ENCODE measurements around the gene TMOD1. TPM values are rescaled to one million over a fixed set of nuclear protein-coding genes. Genes with fewer than 3 reads are reported as not detected.

The TMOD1 gene
- total and polyA plus RNA-seq, 2 of the 13 experiments (the other 11 are each of a cell fraction or from before 2014, with no cell fraction given), result 0.04 to 0.07 TPM

DNA sequence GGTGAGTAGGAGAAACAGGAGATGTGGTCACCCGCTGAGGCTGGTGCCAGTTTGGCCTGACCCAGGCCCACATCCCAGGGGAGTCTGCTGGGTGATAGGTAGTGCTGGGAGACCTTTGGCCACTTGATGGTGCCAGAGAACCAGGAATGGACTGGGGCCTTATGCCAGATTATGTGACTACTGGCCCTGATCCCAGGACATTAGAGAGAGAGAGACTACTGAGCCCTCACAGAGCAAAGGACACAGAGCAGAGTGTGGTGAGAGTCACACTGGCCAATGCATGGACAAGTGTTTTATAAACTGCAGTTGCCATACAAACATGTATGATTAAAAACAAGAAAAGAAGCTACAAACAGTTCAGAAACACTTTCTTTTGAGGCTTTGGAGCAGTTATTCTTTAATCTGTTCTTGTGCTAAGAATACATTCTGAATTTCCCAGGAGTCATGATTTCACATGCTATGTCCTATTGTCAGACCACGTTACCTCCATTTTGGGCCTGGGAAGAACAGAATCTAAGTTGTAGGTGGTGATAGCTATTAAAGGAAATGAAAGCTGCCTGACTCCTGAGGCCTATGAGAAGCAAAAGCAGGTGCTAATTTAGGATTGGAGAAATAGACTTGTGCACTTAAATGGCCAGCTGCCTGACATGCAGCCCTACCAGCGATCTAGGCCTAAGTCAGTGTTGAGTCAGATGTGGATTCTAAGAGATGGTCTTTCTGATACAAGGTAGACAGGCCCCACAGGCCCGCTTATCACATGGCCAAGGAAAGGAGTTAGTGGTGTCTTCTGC is 32.6 kb upstream of the TMOD1 start (continued):
- TF ChIP-seq ZNF83 (CRISPR knock-in tag; IDR thresholded peaks at IDR 0.05; ENCODE audit: borderline replicate concordance) (no peak), RFX5 (IDR thresholded peaks at IDR 0.05; ENCODE audit: low read depth, low read length) (no peak), HIVEP1 (CRISPR knock-in tag; IDR thresholded peaks at IDR 0.05) (no peak), RBM39 (IDR thresholded peaks at IDR 0.05; ENCODE audit: low read depth, low read length, poor library complexity, severe bottlenecking) (no peak), ZFAT (CRISPR knock-in tag; conservative IDR thresholded peaks at IDR 0.05) (no peak), RARA (CRISPR knock-in tag; IDR thresholded peaks at IDR 0.05) (no peak), POGZ (CRISPR knock-in tag; IDR thresholded peaks at IDR 0.05) (no peak), ZNF160 (CRISPR knock-in tag; IDR thresholded peaks at IDR 0.05) (no peak), CEBPB (IDR thresholded peaks at IDR 0.05; ENCODE audit: borderline replicate concordance, low read depth, low read length) (no peak), ZFP37 (CRISPR knock-in tag; IDR thresholded peaks at IDR 0.05; ENCODE audit: borderline replicate concordance) (no peak), PHF21A (CRISPR knock-in tag; IDR thresholded peaks at IDR 0.05) (no peak), ELF1 (CRISPR knock-in tag; IDR thresholded peaks at IDR 0.05) (no peak), SNAPC2 (CRISPR knock-in tag; IDR thresholded peaks at IDR 0.05) (no peak), KDM5B (CRISPR knock-in tag; IDR thresholded peaks at IDR 0.05; ENCODE audit: borderline replicate concordance) (no peak)
- TF ChIP-seq, protein P1, sequence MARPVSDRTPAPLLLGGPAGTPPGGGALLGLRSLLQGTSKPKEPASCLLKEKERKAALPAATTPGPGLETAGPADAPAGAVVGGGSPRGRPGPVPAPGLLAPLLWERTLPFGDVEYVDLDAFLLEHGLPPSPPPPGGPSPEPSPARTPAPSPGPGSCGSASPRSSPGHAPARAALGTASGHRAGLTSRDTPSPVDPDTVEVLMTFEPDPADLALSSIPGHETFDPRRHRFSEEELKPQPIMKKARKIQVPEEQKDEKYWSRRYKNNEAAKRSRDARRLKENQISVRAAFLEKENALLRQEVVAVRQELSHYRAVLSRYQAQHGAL (CRISPR knock-in tag; IDR thresholded peaks at IDR 0.05; ENCODE audit: not compliant biosample characterization), result no peak
- TF ChIP-seq, protein P2, sequence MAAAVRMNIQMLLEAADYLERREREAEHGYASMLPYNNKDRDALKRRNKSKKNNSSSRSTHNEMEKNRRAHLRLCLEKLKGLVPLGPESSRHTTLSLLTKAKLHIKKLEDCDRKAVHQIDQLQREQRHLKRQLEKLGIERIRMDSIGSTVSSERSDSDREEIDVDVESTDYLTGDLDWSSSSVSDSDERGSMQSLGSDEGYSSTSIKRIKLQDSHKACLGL (CRISPR knock-in tag; IDR thresholded peaks at IDR 0.05), result no peak
- TF ChIP-seq, protein P3, sequence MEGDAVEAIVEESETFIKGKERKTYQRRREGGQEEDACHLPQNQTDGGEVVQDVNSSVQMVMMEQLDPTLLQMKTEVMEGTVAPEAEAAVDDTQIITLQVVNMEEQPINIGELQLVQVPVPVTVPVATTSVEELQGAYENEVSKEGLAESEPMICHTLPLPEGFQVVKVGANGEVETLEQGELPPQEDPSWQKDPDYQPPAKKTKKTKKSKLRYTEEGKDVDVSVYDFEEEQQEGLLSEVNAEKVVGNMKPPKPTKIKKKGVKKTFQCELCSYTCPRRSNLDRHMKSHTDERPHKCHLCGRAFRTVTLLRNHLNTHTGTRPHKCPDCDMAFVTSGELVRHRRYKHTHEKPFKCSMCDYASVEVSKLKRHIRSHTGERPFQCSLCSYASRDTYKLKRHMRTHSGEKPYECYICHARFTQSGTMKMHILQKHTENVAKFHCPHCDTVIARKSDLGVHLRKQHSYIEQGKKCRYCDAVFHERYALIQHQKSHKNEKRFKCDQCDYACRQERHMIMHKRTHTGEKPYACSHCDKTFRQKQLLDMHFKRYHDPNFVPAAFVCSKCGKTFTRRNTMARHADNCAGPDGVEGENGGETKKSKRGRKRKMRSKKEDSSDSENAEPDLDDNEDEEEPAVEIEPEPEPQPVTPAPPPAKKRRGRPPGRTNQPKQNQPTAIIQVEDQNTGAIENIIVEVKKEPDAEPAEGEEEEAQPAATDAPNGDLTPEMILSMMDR (CRISPR knock-in tag; IDR thresholded peaks at IDR 0.05), result peak; percentile 95
- TF ChIP-seq, protein P4, sequence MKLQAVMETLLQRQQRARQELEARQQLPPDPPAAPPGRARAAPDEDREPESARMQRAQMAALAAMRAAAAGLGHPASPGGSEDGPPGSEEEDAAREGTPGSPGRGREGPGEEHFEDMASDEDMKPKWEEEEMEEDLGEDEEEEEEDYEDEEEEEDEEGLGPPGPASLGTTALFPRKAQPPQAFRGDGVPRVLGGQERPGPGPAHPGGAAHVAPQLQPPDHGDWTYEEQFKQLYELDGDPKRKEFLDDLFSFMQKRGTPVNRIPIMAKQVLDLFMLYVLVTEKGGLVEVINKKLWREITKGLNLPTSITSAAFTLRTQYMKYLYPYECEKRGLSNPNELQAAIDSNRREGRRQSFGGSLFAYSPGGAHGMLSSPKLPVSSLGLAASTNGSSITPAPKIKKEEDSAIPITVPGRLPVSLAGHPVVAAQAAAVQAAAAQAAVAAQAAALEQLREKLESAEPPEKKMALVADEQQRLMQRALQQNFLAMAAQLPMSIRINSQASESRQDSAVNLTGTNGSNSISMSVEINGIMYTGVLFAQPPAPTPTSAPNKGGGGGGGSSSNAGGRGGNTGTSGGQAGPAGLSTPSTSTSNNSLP (IDR thresholded peaks at IDR 0.05; ENCODE audit: low read depth, low read length), result peak; percentile 27; the same call in 1 of the 2 replicates
- TF ChIP-seq, protein P5, sequence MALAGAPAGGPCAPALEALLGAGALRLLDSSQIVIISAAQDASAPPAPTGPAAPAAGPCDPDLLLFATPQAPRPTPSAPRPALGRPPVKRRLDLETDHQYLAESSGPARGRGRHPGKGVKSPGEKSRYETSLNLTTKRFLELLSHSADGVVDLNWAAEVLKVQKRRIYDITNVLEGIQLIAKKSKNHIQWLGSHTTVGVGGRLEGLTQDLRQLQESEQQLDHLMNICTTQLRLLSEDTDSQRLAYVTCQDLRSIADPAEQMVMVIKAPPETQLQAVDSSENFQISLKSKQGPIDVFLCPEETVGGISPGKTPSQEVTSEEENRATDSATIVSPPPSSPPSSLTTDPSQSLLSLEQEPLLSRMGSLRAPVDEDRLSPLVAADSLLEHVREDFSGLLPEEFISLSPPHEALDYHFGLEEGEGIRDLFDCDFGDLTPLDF (CRISPR knock-in tag; IDR thresholded peaks at IDR 0.05), result no peak
- TF ChIP-seq, protein P6, sequence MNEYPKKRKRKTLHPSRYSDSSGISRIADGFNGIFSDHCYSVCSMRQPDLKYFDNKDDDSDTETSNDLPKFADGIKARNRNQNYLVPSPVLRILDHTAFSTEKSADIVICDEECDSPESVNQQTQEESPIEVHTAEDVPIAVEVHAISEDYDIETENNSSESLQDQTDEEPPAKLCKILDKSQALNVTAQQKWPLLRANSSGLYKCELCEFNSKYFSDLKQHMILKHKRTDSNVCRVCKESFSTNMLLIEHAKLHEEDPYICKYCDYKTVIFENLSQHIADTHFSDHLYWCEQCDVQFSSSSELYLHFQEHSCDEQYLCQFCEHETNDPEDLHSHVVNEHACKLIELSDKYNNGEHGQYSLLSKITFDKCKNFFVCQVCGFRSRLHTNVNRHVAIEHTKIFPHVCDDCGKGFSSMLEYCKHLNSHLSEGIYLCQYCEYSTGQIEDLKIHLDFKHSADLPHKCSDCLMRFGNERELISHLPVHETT (CRISPR knock-in tag; conservative IDR thresholded peaks at IDR 0.05), result no peak
